GM10847 (cell line): ENCODE data around the gene DGKD.

Source experiments
- POLR2A ChIP-seq: IDR thresholded peaks from 2 replicates; pipeline ENCODE4 v1.6.1; 2011; ENCODE audit not compliant: insufficient read length; ENCODE audit errors: extremely low read depth

Gene DGKD

GRCh38 chr2:233460726-233461441 lies 106.6 kb downstream of the DGKD start:
- no peak for TF ChIP-seq POLR2A

- TF ChIP-seq POLR2A, result no peak
Observed at GRCh38 chr2:233461481-233461891, 107.2 kb downstream of the DGKD start.

DNA sequence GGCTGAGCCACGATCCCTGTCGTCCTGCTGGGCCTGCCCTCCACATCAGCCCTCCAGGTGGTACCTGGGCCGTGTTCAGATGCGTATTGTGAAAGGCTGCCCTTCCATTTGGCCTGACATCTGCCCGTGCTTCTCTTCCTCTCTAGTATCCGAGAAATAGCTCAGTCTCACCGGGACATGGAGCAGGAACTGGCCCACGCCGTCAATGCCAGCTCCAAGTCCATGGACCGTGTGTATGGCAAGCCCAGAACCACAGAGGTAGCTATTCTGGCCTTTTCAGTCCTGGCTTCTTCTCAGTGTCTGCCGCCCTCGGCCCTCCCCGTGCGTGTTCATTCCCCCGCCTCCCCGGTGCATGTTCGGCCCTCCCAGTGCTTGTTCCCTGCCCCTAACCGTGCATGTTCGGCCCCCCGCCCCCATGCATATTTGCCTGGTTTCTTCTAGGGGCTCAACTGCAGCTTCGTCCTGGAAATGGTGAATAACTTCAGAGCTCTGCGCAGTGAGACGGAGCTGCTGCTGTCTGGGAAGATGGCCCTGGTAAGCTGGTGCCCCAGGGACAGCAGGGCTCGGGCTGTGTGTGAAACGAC lies 108.0 kb downstream of the DGKD start:
- no peak for TF ChIP-seq POLR2A

DNA sequence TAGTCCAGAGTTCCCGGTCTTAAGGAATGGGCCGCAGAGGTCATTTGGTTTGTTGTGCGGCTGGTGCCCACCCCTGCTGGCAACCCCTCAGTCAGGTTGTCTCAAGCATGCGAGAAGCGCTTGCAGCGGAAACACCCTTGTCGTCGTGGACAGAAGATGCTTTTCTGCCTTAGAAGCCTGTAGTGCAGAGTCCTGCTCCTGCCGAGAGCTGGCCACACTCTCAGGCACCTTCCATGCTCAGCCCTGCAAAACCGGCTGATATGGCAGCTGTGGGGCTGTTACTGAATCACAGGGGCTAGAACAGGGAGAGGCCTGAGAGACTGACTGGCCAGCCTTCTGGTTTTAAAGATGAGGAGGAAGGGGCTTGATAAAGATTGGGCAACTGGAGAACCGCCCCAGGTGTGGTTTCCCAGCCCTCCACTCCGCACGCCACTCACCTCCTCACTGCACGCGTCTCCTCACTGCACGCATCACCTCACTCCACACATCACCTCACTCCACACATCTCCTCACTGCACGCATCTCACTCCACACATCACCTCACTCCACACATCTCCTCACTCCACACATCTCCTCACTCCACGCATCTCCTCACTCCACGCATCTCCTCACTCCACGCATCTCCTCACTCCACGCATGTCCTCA lies 108.7 kb downstream of the DGKD start:
- no peak for TF ChIP-seq POLR2A

GRCh38 chr2:233463586-233463985 lies 109.3 kb downstream of the DGKD start:
- TF ChIP-seq POLR2A, result no peak

DNA sequence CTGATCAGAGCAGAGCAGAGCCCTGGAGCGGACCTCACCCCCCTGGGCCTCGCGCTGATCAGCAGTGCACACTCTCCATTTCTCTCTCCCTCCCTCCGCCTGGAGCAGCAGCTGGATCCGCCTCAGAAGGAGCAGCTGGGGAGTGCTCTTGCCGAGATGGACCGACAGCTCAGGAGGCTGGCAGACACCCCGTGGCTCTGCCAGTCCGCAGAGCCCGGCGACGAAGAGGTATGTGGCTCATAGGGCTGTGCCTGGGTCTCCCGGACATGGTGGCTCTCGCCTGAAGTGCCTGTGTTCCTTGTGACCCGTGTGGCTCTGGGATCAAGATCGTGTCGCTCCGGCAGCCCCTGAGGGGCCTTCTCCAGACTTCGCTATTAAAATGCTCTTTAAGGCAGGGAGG lies 109.8 kb downstream of the DGKD start:
- no peak for TF ChIP-seq POLR2A

GRCh38 chr2:233464531-233465240 lies 110.4 kb downstream of the DGKD start:
- no peak for TF ChIP-seq POLR2A

DNA sequence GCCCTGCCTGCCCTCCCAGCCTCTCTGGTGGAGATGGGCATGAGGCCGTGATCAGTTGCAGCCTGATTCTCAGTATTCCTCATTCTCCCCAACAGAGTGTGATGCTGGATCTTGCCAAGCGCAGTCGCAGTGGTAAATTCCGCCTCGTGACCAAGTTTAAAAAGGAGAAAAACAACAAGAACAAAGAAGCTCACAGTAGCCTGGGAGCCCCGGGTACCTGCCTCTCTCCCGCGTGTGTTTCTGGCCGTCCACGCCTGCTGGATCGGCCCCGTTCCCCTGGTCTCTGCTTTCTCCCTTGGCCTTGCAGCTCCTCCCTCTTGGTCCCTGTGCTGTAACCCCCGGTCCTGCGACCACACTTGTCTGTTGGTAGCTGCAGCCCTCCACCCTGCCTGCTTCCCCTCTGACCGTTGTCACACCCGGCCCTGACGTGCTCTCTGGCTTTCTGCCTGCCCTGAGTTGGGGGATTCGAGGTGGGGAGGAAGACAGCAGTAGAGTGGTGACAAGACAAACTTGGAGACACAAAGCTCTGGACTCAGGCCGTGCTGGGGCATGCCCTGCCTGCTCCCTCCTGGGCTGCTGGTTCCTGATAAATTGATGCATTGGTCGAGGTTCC lies 112.8 kb downstream of the DGKD start:
- no peak for TF ChIP-seq POLR2A

- no peak for TF ChIP-seq POLR2A
Observed at GRCh38 chr2:233468047-233468740, 113.9 kb downstream of the DGKD start.

DNA sequence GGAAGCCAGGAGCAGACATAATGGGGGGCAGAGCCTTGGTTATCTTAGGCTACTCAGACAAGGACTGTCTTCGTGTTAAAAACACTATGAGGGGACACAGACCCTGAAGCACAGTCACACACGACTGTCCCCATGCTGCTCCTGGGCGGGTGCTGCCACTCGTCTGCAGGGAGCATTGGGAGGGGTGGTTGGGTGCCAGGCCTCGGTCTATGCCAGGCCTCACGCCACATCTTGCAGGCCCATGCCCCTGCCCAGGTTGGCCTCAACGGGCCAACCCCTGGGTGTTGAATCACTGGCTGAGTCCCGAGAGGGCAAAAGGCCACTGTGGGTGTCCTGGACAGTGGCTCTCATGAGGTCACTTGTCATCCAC lies 114.4 kb downstream of the DGKD start:
- no peak for TF ChIP-seq POLR2A

GRCh38 chr2:233469261-233470010 lies 115.1 kb downstream of the DGKD start:
- no peak for TF ChIP-seq POLR2A

GRCh38 chr2:233470011-233470687 lies 115.9 kb downstream of the DGKD start:
- TF ChIP-seq POLR2A, result no peak

GRCh38 chr2:233470839-233471238 lies 116.5 kb downstream of the DGKD start:
- no peak for TF ChIP-seq POLR2A

DNA sequence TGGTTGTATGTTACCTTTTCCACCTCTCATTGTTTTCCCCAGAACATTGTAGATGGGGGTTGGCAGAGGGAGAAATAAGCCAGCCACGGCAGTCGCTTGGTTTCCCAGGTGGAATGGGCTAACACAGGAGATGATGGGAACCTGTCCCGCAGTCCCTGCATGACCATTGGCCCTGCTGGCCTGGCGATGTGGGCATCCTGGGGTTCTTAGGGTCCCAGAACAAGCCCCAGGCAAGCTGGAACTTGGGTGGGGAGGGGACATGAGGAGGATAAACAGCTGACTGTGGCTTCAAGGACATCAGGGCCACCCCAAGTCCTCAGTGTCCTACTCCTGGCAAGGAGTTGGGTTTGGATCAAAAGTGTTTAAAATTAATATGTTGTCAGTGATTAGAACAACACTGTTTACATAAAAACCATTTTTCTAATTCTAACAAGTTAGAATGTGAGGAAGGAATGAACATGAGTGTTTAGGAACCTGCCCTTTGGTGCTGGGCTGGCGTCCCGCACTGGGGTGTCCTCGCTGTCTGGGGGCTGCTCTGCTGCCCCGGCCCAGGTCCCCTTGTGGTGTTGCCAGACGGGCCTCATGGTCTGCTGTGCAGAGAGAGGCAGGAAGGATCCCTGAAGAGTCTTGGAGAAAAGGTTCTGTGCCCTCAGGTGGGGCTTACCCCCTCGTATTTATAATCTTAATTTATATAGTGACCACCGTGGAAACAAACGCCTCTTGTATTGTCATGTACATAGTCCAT lies 117.2 kb downstream of the DGKD start:
- no peak for TF ChIP-seq POLR2A
